SK-N-MC (cell line): ENCODE measurements around the gene MTX1.

Experiments
- EZH2 ChIP-seq: fragments of 200-600 bp; sonication (generic); IDR thresholded peaks from one replicate; pipeline ENCODE4 v1.6.1; 2017; ENCODE audit warnings: antibody characterized with exemption
- FOXP2 ChIP-seq: optimal IDR thresholded peaks from 2 replicates; pipeline ENCODE3; 2011; ENCODE audit warnings: mild to moderate bottlenecking, moderate library complexity; ENCODE audit not compliant: insufficient read depth; ENCODE audit errors: extremely low read length, control extremely low read depth
- POLR2AphosphoS5 ChIP-seq: IDR thresholded peaks from 2 replicates; pipeline ENCODE4 v1.6.1; 2012; ENCODE audit warnings: mild to moderate bottlenecking, low read depth, low read length, borderline replicate concordance

DNA sequence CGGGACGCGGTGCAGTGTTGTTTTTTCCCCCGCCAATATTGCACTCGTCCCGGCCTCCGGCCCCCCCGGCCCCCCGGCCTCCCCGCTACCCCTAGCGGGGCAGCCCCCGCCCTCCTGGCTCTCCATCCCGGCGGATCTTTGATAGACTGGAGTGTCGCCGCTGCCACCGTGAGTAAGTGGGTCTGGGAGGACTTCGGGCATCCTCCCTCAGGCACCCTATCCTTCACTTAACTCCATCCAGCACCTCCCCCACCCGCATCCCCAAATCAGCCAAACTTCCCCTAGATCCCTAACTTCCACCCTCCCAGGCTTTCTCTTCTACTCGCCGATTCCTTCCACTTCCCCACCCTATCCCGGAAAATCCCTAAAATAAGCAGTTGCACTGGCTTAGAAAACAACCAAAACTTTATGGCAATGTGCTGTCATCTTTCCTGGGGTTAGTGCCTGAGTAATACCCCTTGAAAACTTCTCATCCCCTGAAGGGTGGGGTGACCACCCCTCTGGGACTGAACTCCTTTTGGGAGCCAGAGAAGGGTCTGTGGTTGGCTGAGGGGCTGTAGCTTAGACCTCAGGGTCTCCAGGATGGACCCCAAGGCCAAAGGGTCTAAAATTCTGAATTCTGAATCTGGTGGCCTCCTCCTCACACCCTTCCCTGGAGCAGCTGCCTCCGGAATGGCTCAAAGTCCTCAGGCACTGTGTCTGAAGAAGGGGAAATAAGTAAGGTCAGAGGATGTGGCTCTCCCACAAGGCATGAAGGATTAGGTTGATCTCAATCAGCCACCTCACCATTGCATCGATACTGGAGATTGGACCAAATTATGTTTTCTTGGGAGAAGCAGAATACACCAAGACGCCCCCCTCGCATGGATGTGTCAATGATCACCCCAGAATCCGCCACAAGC lies 13.0 kb upstream of the MTX1 start:
- TF ChIP-seq EZH2 (no peak), POLR2AphosphoS5 (no peak), FOXP2 (no peak)
